ENCODE results near the gene CARD10.

CARD10 gene

GRCh38 chr22:37504964-37505363 lies 14.3 kb downstream of the CARD10 start:
- no peak for DNase-seq (ENCODE audit: low read depth in 1 of 2, low spot score in 1 of 2)

DNA sequence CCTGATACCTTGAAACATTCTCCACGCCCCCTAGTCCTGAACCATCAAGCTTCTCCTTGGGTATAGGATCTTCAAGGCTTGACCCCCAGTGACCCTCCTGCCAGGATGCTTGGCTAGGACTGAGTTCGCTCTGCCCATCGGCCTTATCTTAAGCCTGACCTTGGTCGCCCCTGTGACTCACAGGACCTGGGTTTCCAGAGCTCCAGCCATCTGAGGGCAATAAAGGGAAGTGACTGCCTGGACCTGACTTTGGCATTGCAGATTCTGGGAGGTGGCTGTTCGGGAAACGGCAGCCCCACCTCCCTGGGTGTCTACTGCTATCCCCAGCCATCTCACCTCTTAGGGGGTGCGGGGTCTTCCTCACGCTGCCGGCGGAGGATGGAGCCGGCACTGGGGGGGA lies 15.4 kb downstream of the CARD10 start:
- DNase-seq (ENCODE audit: low read depth in 1 of 2, low spot score in 1 of 2): no peak

DNA sequence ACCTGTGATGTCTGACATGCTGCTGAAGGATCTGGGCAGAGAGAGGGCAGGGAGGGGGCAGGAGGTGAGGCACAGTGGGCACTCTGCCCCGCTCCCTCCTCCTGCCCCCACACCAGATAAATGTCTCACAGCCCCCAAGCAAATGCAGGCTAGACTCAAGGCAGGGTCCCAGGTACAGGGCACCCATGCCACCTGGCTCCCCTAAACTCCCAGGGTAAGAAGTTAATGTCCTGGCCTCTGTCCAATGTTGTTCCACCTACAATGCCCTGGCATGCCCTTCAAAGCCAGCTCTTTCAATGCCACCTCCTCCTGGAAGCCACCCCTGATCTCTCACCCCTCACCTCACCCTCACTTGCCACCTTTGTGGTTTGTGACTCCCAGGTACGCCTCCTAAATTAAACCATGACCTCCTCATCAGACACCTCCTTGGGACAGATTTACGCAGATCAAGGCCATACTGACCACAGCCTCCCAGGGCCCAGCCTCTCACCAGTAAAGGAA lies 16.0 kb downstream of the CARD10 start:
- DNase-seq (ENCODE audit: low read depth in 1 of 2, low spot score in 1 of 2): no peak

- no peak for DNase-seq (ENCODE audit: low read depth in 1 of 2, low spot score in 1 of 2)
These were observed 16.7 kb downstream of the CARD10 start for GRCh38 chr22:37502342-37503182.

GRCh38 chr22:37501610-37502341 lies 17.4 kb downstream of the CARD10 start:
- no peak for DNase-seq (ENCODE audit: low read depth in 1 of 2, low spot score in 1 of 2)

DNA sequence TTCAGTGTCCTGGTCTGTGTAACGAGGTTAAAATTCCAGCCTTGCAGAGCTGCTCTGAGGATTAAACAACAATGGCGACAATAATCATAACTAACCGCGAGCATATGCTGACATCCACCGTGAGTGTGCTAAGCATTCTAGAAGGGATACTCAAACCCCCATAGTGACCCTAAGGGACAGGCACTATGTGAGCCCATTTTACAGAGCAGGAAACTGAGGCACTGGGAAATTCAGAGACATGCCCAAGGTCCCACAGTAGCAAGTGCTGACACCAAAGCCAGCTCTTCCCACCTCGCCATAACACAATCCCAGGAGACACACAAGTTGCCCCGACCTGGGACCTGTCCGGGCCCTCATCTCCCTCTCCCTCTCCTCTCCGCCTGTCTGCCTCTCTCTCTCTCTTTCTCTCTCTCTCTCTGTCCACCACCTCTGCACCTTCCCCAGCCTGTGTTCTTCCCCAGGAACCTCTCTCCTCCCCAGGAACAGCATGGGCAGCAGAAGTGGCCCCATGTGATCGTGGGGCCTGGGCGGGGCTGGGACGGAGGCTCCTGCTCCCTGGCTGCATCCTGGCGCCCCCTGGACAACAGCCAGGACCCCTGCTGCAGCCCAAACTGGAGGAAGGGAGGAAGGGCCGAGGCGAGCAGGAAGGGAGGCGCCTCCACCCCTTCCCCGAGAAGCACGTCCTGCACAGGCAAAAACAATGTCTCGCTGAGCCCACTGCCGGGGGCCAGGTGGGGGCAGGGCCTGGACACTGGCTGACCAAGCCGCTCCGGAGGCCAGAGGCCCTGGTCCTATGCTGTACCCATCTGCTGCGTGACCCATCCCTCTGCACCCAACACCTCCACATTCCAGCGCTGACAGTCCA lies 18.2 kb downstream of the CARD10 start:
- DNase-seq (ENCODE audit: low read depth in 1 of 2, low spot score in 1 of 2): no peak

DNA sequence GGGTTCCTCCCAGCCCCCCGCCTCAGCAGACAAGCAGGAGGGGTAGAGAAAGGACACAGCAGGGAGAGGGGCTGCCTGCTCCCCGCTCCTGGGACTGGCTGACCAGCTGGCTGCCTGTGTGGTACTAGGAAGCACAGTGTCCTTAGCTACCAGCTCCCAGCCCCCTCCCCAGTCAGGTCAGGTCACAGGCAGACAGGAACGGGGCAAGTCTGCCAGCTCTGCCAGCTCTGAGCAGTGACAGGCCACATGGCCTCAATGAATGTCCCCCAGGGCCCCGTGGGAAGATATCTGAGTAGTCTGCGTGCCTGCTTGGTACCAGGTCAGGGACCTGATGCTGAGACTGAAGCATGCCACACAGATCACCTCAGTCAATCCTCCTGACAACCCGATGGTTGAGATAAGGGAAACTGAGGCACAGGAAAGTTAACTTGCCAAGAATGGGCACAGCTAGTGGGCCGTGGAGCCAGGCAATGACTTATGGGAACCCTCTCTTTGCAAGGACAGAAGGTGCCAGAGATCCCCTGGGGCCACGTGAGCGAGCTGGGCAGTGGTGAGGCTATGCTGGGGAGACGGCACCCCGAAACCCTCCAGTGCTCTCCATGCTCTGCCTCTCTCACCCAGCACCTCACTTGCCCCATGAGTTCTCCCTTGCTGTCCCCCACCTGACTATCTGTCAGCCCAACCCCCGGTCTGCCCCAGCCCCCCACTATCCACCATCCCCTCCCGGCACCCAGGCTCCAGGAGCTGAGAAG lies 19.2 kb downstream of the CARD10 start:
- no peak for DNase-seq (ENCODE audit: low read depth in 1 of 2, low spot score in 1 of 2)

DNA sequence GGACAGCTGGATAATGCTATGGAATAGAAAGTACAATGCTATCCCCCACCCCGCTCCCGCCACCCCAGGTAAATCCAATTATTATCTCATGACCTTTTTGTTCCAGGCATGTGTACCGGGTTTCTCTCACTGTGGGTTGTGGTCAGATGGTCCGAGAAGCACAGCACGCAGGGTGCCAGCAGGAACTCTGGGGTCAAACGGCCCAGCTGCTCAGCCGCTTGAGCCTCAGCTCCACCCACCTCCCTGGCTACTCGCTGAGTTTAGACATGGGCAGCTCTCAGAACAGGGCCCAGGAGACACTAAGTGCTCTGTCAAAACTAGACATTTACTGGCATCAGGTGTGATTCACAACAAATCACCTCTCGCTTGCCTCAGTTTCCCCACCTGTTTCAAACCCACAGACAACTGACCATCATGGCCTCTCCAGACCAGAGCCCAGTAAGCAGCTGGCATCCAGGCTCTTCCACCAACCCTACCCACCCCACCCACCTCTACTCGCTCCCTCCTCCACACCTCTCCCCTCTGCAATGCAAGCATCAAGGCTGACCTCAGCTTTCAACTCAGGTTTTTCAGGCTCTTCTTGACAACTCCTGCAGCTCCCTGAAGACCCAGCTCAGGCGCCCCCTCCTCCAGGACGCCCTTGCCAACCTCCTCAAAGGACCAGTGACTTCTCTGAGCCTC lies 20.0 kb downstream of the CARD10 start:
- DNase-seq (ENCODE audit: low read depth in 1 of 2, low spot score in 1 of 2): no peak

- DNase-seq (ENCODE audit: low read depth in 1 of 2, low spot score in 1 of 2): peak; percentile 44 to 52
These were observed 20.8 kb downstream of the CARD10 start for GRCh38 chr22:37498289-37498909.

DNA sequence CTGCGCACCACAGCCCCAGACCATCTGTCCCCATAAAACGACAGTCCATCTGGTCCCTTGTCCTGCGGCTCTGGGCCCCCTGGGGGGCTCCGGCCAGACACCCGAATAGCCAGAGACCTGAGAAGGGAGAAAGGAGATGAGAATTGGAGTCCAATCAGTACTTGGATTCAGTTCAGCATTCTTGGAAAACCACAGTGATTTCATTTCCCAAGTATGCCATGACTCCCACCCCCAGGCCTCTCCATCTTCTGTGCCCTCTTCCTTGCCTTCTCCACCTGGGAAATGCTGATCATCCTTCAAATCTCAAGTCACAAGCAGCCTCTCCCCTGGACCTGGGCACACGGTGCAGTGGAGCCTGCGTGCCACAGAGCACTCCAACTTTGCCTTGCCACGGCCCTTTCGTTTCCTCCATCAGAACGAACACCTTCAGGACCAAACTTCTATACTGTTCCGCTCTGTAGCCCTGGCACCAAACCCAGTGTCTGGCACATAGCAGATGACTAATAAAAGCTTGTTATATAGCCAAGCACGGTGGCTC lies 22.1 kb downstream of the CARD10 start:
- DNase-seq (ENCODE audit: low read depth in 1 of 2, low spot score in 1 of 2): no peak

DNA sequence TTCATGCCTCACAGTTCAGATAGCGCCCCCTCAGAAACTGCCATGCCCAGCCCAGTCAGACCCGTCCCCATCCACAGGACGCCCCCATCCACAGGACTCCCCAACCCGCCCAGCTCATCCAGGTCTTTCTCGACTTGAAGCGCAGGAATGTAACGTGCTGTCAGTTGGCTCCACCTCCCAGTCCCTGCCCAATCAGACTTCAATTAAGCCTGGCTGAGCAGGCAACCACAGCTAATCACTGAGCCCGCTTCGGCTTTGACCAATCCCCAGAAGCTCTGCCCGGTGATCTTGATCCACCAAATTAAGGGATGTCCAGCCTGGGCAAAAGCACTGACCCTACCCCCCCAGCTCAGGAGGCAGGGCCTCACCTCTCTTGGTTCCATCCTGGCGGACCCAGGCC lies 22.6 kb downstream of the CARD10 start:
- no peak for DNase-seq (ENCODE audit: low read depth in 1 of 2, low spot score in 1 of 2)

GRCh38 chr22:37493979-37494378 lies 25.2 kb downstream of the CARD10 start:
- DNase-seq (ENCODE audit: low read depth in 1 of 2, low spot score in 1 of 2): no peak

GRCh38 chr22:37492428-37493344 lies 26.5 kb downstream of the CARD10 start:
- peak in 1 of 2 donors; percentile 24 for DNase-seq (ENCODE audit: low read depth in 1 of 2, low spot score in 1 of 2)

DNA sequence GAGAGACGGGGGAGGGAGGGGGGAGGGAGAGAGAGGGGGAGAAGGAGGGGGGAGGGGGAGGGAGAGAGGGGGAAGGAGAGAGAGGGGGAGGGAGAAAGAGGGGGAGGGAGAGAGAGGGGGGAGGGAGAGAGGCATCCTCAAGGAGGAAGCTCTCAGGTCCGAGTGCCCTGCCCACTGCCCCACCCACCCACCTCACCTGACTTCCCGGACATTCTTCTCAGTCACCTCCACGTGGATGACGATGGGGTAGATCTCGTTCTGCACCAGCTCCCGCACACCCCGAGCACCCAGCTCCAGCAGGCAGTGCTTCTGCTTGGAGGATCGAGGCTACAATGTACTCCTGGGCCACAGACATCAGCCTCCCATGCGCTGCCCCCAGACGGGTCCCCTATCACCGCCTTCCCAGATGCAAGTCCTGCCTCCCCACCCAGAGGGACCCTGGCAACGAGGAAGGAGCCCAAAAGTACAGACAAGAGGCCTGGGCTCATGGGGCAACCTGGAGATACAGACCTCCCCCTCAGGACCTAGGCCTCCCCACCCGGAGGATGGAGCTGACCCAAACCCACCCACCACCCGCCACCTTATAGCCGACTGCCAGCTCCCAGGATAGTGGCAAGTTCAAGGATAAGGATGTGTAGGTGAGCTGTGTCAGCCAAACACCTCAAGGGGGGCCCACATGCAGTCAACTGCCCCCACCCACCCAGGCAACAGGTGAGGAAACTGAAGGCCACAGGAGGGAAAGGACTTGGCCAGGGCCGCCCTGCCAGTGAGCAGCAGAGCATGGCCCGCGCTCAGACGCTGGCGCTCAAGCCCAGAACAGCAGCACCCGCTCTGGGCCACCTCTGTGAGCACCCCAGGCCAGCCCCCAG lies 27.4 kb downstream of the CARD10 start:
- no peak for DNase-seq (ENCODE audit: low read depth in 1 of 2, low spot score in 1 of 2)

- DNase-seq (ENCODE audit: low read depth in 1 of 2, low spot score in 1 of 2): no peak
These were observed 28.1 kb downstream of the CARD10 start for GRCh38 chr22:37491106-37491505.

GRCh38 chr22:37489983-37490382 lies 29.2 kb downstream of the CARD10 start:
- no peak for DNase-seq (ENCODE audit: low read depth in 1 of 2, low spot score in 1 of 2)

Data from activated T-helper 1 cell treated with anti-CD3 and anti-CD28 coated beads, Interleukin-2, amount 50 U/mL, for 16 hours (primary cell).